Right renal pelvis (tissue), 4 donors: ENCODE measurements around the gene OTOGL. TPM values are rescaled to one million over a fixed set of nuclear protein-coding genes. Genes with fewer than 3 reads are reported as not detected.
A peak's percentile ranks its signal among the peaks of the same experiment; 100 is the strongest.
"Not testable (repeated sequence)": the region's sequence is repeated elsewhere in the genome, so short reads cannot be mapped to it uniquely, and the experiment has no call there.

Source experiments
- DNase-seq, 4 donors: peaks; one replicate each; pipeline ENCODE4 v3.0.0-alpha.2; 2013; ENCODE audit warnings: low read depth in 4 of 4, low spot score in 3 of 4, missing footprints in 1 of 4
- polyA plus RNA-seq, 4 donors: library from polyadenylated mRNA; unstranded; fragments of 120-200 nt; gene quantifications; one replicate each; pipeline ENCODE4 v1.2.1, GENCODE V29; 2013; ENCODE audit not compliant: insufficient read length in 4 of 4

The OTOGL gene
- polyA plus RNA-seq, 4 donors = 0.55 to 1.0 (median 0.74) TPM

DNA sequence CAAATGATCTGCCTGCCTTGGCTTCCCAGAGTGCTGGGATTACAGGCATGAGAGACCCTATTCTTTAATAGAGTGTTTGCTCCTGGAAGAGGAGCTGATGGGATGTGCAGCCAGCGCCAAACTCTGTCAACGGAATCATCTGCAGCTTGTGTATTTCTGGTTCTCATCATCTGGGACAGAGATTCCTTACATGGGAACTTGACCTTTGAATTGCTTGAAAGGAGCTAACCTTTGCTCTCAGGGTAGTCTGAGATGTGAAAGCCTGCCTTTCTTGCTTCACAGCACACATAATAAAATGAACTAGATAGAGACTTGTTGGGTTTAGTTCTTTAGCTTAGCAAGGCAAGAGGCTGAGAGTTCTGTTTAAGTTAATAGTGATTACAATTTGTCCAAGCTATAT is 120.0 kb downstream of the OTOGL start:
- DNase-seq = peak in 1 of 4 donors; percentile 2

DNA sequence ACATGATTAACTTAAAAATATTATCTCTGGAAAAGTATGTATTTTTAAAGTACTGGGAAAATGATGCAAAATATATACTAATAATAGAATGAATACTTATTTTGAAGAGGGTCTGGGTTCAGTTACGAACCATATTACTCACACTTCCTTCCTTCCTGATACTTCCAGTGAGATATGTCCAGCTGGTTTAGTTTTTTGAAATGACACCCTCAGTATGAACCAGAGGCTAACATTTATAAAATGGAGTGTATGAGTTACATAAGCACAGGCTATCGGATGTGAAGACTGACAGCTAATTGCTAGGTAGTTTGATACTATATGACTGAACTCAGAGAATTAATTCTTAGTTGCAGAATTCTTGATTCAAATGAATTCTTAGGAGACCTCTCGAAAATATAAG is 122.9 kb downstream of the OTOGL start:
- DNase-seq = no peak

- no peak for DNase-seq
Measured at GRCh38 chr12:80226576-80226975, 127.2 kb downstream of the OTOGL start.

GRCh38 chr12:80227904-80228303 is 128.6 kb downstream of the OTOGL start:
- not testable (repeated sequence) for DNase-seq

- peak in 1 of 4 donors; percentile 14 for DNase-seq
Measured at GRCh38 chr12:80230068-80230467, 130.7 kb downstream of the OTOGL start.

GRCh38 chr12:80232837-80233236 is 133.5 kb downstream of the OTOGL start:
- DNase-seq = no peak

DNA sequence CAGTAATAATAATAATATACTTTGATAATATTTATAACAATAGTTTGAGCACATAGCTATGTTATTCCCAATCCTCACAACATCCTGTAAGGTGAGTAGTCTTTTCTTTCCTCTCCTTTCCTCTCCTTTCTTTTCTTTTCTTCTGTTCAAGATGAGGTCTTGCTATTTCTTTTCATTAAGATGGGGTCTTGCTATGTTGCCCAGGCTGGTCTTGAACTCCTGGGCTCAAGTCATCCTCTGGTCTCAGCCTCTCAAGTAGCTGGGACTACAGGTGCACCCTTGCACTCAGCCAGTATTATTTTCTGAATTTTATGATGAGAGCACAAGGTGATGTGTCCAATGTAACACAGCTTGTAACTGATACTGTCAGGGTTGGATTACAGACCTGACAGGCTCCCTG is 134.6 kb downstream of the OTOGL start:
- no peak for DNase-seq

GRCh38 chr12:80234667-80235066 is 135.3 kb downstream of the OTOGL start:
- DNase-seq = no peak

DNA sequence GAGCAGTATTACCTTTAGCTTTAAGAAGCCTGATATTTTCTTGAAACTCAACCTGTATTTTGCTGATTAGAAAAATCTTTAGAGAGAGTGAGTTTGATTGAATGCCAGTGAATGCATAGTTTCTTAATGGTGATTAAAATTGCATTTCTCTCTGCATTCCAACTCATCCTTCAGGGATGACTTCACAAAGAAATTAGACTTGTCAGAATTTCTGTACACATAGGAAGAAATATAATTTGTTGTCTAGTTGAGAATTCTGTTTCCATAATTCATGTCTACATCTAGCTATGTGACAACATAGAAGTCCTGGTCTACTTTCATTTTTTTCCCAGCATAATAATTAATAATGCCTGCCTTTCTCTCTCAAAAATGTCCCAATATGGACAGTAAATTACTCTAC is 136.6 kb downstream of the OTOGL start:
- no peak for DNase-seq

GRCh38 chr12:80239867-80240266 is 140.5 kb downstream of the OTOGL start:
- no peak for DNase-seq

- no peak for DNase-seq
Measured at GRCh38 chr12:80241576-80242273, 142.4 kb downstream of the OTOGL start.

- DNase-seq = no peak
Measured at GRCh38 chr12:80242321-80242720, 143.0 kb downstream of the OTOGL start.

- DNase-seq = not testable (repeated sequence)
Measured at GRCh38 chr12:80249581-80249980, 150.2 kb downstream of the OTOGL start.

- no peak for DNase-seq
Measured at GRCh38 chr12:80257920-80258319, 158.6 kb downstream of the OTOGL start.

DNA sequence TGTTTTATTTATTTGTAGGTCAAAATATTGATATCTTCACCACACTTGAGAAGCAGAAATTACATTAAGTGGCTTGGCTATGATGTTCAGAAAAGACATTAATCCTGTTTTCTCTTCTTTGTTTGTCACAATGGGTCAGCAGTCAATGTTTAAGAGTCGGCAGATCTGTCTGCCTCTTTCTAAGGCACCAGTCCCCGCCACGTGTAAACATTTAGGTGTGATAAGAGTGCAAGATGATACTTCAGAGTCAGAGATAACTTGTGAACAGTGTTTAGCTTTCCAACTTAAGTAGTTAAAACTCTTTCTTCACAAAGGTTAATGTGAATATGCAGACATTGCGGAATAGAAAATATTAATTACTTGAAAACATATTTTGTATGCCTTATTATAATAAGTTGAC is 160.9 kb downstream of the OTOGL start:
- no peak for DNase-seq

DNA sequence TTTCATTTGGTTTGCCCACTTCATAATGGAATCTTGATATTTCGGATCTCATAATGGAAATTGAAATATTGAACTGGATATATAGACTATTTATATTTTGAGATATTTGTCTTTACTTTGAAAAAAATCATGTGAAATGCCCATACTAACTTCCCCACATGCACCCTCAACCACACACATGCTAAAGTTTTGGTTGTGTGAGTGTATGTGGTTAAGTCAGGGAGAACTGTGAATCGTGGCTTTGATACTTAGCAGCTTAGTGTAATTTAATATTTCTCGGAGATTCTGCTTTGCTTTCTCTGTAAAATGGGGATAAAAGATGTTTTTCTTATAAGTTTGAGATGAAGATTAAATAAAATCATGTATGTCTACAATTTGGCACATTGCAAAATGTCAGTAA is 162.1 kb downstream of the OTOGL start:
- no peak for DNase-seq

GRCh38 chr12:80262346-80262745 is 163.0 kb downstream of the OTOGL start:
- DNase-seq = no peak

GRCh38 chr12:80262771-80263170 is 163.4 kb downstream of the OTOGL start:
- no peak for DNase-seq

DNA sequence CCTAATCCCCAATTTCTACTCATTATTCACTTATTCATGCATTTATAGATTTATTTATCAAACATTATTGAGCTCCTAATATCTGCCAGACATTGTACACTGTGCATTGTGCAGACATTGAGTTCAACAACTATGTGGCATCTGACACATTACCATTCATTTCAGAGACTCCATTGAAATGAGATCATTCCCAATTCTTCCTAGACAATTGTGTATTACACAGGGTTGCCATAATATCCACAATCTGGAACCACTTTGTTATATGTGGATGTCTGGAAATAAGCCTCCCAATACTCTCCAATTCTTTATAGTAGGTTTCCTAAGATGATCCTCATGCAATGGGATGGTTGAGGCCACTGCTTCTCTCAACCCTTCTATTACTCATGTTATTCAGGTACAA is 165.0 kb downstream of the OTOGL start:
- no peak for DNase-seq

GRCh38 chr12:80264891-80265290 is 165.6 kb downstream of the OTOGL start:
- DNase-seq = no peak

DNA sequence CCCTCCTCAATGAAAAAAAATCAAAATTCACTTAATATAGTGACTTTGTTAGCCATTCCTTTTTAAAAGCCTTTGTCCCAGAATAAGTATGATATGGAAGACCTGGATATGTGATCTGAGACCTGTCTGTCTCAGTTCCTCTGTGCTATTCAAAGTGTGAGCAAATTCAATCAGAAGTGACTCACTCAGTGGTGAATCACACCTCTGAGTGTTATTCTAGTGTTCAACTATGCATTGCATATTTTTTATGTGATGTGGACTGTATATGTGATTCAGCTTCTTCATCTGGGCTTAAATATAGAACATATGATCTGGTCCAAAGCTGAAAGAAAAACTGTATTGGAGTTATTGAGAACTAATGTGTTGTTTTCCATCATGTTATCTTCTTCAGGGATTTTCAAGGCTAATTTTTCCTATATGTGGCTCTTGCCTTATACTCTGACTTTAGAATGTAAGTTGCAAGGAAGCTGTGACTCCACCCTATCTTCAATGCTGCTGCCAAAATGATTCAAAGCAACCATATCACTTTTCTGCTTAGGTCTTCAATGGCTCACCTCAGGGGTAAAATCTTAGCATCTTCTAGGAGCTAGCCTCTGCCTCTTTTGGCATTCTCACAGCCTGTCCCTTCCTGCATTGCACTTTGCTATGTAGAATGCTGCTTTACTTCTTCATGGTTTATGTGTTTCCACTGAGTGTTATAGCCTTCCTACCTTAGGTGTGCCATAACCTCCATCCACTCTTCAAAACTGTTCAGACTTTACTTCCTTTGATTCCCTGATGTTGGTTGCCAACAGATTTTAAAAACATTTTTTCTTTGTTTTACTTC is 169.8 kb downstream of the OTOGL start:
- no peak for DNase-seq
